PC-3 (cell line): ENCODE results near the gene SRP14. TPM values are rescaled to one million over a fixed set of nuclear protein-coding genes. Genes with fewer than 3 reads are reported as not detected.

Source experiments
- ATAC-seq: fragments of 200-7000 bp; cut with Tn5 transposase; 2 replicates; pipeline ENCODE4 v1.9.1; 2020; ENCODE audit warnings: mild to moderate bottlenecking, moderate library complexity
- BruUV-seq: library from RNA; stranded (reverse); fragments of 400-500 nt; replicated peaks from 2 replicates; lab custom pipeline; 2021; lab: Mats Ljungman, UMichigan
- CTCF ChIA-PET: fragments of 300-600 bp; sonication (Branson Sonifier 250); formaldehyde crosslinking; loops from one replicate; lab custom pipeline; 2022; ENCODE audit warnings: antibody characterized with exemption; lab: Charles Lee
- POLR2A ChIA-PET: fragments of 300-600 bp; sonication (Branson Sonifier 250); formaldehyde crosslinking; loops from one replicate; lab custom pipeline; 2022; ENCODE audit warnings: antibody characterized with exemption; ENCODE audit not compliant: unreplicated experiment; lab: Charles Lee
- DNase-seq: peaks from one replicate; pipeline ENCODE4 v3.0.0-alpha.2; 2015
- H2AFZ ChIP-seq: fragments of 300-600 bp; sonication (generic); 2 replicates; pipeline ENCODE4 v1.6.0; 2016; ENCODE audit warnings: antibody characterized with exemption, low read length
- H3F3A ChIP-seq: fragments of 300-600 bp; sonication (generic); one replicate; pipeline ENCODE4 v1.6.0; 2017; ENCODE audit warnings: antibody characterized with exemption, low read length, control low read depth, mild to moderate bottlenecking; ENCODE audit not compliant: unreplicated experiment
- H3K27ac ChIP-seq: fragments of 300-600 bp; sonication (generic); 2 replicates; pipeline ENCODE4 v1.5.1; 2016; ENCODE audit warnings: mild to moderate bottlenecking, low read length
- H3K27me3 ChIP-seq: fragments of 300-600 bp; sonication (generic); 2 replicates; pipeline ENCODE4 v1.6.1; 2016; ENCODE audit warnings: low read length, mixed read lengths
- H3K36me3 ChIP-seq: fragments of 300-600 bp; sonication (generic); 2 replicates; pipeline ENCODE4 v1.6.1; 2016; ENCODE audit warnings: low read depth, mixed run types, low read length, mixed read lengths
- H3K4me1 ChIP-seq: fragments of 300-600 bp; sonication (generic); 2 replicates; pipeline ENCODE4 v1.5.1; 2016; ENCODE audit warnings: low read length; ENCODE audit not compliant: insufficient read depth
- H3K4me2 ChIP-seq: fragments of 300-600 bp; sonication (generic); 2 replicates; pipeline ENCODE4 v1.6.0; 2016; ENCODE audit warnings: low read length
- H3K4me3 ChIP-seq: fragments of 300-600 bp; sonication (generic); 2 replicates; pipeline ENCODE4 v1.5.1; 2016; ENCODE audit warnings: mild to moderate bottlenecking, low read length, mixed read lengths
- H3K79me2 ChIP-seq: fragments of 300-600 bp; sonication (generic); 2 replicates; pipeline ENCODE4 v1.6.1; 2017; ENCODE audit warnings: low read length, mixed read lengths
- H3K9ac ChIP-seq: fragments of 300-600 bp; sonication (generic); 2 replicates; pipeline ENCODE4 v1.6.0; 2016; ENCODE audit warnings: mild to moderate bottlenecking, low read length
- H3K9me2 ChIP-seq: fragments of 300-600 bp; sonication (generic); replicated peaks from 2 replicates; pipeline ENCODE4 v1.6.1; 2016; ENCODE audit warnings: mixed run types, low read length, mixed read lengths
- H3K9me3 ChIP-seq: fragments of 300-600 bp; sonication (generic); 2 replicates; pipeline ENCODE4 v1.6.1; 2016; ENCODE audit warnings: low read length, mixed read lengths
- H4K20me1 ChIP-seq: fragments of 300-600 bp; sonication (generic); 2 replicates; pipeline ENCODE4 v1.6.1; 2016; ENCODE audit warnings: low read length, mixed read lengths
- EZH2 ChIP-seq: fragments of 300-600 bp; sonication (generic); IDR thresholded peaks from one replicate; pipeline ENCODE4 v1.6.1; 2017; ENCODE audit warnings: antibody characterized with exemption, mild to moderate bottlenecking, low read length; ENCODE audit not compliant: unreplicated experiment
- EZH2phosphoT487 ChIP-seq: fragments of 300-600 bp; sonication (generic); IDR thresholded peaks from 2 replicates; pipeline ENCODE4 v1.6.1; 2018; ENCODE audit warnings: mild to moderate bottlenecking, antibody characterized with exemption, low read length, borderline replicate concordance
- intact Hi-C: fragments of 100-400 bp; cut with micrococcal nuclease; formaldehyde crosslinking; loops from 2 replicates; pipeline ENCODE4 v1.9.0; 2023
- total RNA-seq: library from RNA; depleted of rRNA; stranded (reverse); fragments of >200 nt; gene quantifications from 2 replicates; pipeline ENCODE4 v1.2.3, GENCODE V29; 2014
- TF ChIP-seq, protein P1 (sequence below): fragments of 300-600 bp; sonication (generic); conservative IDR thresholded peaks from 2 replicates; pipeline ENCODE4 v1.5.1; 2017; ENCODE audit warnings: antibody characterized with exemption, low read depth, mild to moderate bottlenecking, low read length

SRP14 gene
- total RNA-seq, 1 experiment from 2014 or later = 362 TPM

DNA sequence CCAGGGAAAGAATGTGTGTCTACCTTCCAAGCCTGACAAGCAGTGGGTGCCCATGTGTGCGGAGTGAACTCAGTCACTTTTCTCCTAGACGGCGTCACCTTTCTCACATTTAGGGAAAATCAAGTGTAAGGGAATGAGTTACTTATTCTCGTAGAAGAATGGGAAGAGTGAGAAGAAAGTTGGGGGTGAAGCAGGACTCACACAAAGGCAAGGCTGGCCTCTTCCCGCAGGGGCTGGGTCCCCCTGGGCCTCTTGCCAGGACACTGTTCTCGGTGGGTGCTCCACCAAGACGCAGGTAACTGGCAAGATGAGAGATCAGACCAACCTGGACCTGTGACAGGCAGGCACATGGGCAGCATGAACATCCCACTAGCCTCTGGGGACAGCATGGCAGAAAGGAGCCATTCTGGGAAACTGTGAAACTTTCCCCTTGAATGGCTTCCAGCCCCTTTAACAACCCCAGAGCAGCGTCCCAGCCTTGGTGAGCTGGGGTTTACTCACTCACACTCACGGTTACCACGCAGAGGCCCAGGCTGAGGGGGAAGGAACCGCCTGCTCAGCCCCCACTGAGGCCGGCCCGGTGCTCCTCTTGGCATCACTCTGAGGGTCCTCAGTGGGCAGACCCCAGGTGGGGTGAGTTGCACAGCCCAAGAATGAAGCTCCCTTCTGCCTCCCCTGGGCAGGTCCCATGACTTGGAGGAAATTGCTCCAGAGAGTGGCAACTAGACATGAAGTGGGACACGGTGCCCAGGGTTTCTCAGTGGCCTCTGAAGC, 15.0 kb upstream of the SRP14 start:
- Histone ChIP-seq H3K9ac (no peak overlapping the region), H3K4me3 (no peak overlapping the region), H3K9me2 (no peaks in the 10 kb centered on the region), H3F3A (no peaks in the 10 kb centered on the region), H3K4me2 (0 out of 2 replicates have a peak overlapping the region, but pooled peaks have one; percentile 3), H3K4me1 (peaks cover 24% of the 10 kb centered on the region), H4K20me1 (no peaks in the 10 kb centered on the region), H2AFZ (no peak overlapping the region), H3K9me3 (no peaks in the 10 kb centered on the region), H3K79me2 (no peaks in the 10 kb centered on the region), H3K36me3 (no peaks in the 10 kb centered on the region), H3K27me3 (no peaks in the 10 kb centered on the region), H3K27ac (no peak overlapping the region)
- ChIA-PET POLR2A (interaction anchor here (0.5 kb wide), 1 partner anchor 89 kb away, joined by 3 read pairs; no protein-coding TSS in a partner anchor), CTCF (no interaction called here)
- no TSS peak for BruUV-seq
- TF ChIP-seq EZH2phosphoT487 = no peak
- TF ChIP-seq EZH2 = no peak
- TF ChIP-seq, protein P1, sequence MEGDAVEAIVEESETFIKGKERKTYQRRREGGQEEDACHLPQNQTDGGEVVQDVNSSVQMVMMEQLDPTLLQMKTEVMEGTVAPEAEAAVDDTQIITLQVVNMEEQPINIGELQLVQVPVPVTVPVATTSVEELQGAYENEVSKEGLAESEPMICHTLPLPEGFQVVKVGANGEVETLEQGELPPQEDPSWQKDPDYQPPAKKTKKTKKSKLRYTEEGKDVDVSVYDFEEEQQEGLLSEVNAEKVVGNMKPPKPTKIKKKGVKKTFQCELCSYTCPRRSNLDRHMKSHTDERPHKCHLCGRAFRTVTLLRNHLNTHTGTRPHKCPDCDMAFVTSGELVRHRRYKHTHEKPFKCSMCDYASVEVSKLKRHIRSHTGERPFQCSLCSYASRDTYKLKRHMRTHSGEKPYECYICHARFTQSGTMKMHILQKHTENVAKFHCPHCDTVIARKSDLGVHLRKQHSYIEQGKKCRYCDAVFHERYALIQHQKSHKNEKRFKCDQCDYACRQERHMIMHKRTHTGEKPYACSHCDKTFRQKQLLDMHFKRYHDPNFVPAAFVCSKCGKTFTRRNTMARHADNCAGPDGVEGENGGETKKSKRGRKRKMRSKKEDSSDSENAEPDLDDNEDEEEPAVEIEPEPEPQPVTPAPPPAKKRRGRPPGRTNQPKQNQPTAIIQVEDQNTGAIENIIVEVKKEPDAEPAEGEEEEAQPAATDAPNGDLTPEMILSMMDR = no peak
- intact Hi-C loops = no loop called here
- no peak for ATAC-seq
- DNase-seq = no peak

- BruUV-seq = no TSS peak
- H3K79me2 ChIP-seq = no peaks in the 10 kb centered on the region
These were observed 14.3 kb upstream of the SRP14 start for GRCh38 chr15:40053079-40053830.

More at GRCh38 chr15:40053079-40053830, 14.3 kb upstream of the SRP14 start:
- no peaks in the 10 kb centered on the region for H3K9me3 ChIP-seq
- H3K4me3 ChIP-seq = no peak overlapping the region
- no peak overlapping the region for H3K9ac ChIP-seq
- ATAC-seq (no peak), DNase-seq (no peak)
- peaks cover 21% of the 10 kb centered on the region for H3K4me1 ChIP-seq
- ChIA-PET POLR2A (interaction anchor here (0.5 kb wide), 1 partner anchor 89 kb away, joined by 3 read pairs; no protein-coding TSS in a partner anchor), CTCF (interaction anchor here (0.6 kb wide), 1 partner anchor 72 kb away, joined by 4 read pairs; no protein-coding TSS in a partner anchor)
- no peak overlapping the region for H3K27ac ChIP-seq
- intact Hi-C loops = no loop called here
- no peaks in the 10 kb centered on the region for H3F3A ChIP-seq
- H3K9me2 ChIP-seq = no peaks in the 10 kb centered on the region
- H3K4me2 ChIP-seq = no peak overlapping the region
- no peaks in the 10 kb centered on the region for H3K36me3 ChIP-seq
- H4K20me1 ChIP-seq = no peaks in the 10 kb centered on the region
- TF ChIP-seq EZH2 (no peak), EZH2phosphoT487 (no peak)
- TF ChIP-seq, protein P1 = 0 out of 2 replicates have a peak, but pooled peaks have one; percentile 32
- H3K27me3 ChIP-seq = no peaks in the 10 kb centered on the region
- no peak overlapping the region for H2AFZ ChIP-seq
